Smooth muscle cell (in vitro differentiated cells): ENCODE results near the gene TBXAS1. TPM values are rescaled to one million over a fixed set of nuclear protein-coding genes. Genes with fewer than 3 reads are reported as not detected.

Experiments used
- DNase-seq: peaks from one replicate; lab custom pipeline; 2025; ENCODE audit not compliant: unreplicated experiment; lab: John Stamatoyannopoulos, UW
- H2AFZ ChIP-seq: fragments of 200-600 bp; sonication (generic); 2 replicates; pipeline ENCODE4 v1.6.0; 2016; ENCODE audit warnings: antibody characterized with exemption, low read depth, mild to moderate bottlenecking
- H3F3A ChIP-seq: fragments of 200-600 bp; sonication (generic); 2 replicates; pipeline ENCODE4 v1.6.0; 2017; ENCODE audit warnings: antibody characterized with exemption, low read depth
- H3K27ac ChIP-seq: fragments of 200-600 bp; sonication (generic); 2 replicates; pipeline ENCODE4 v1.5.1; 2016; ENCODE audit warnings: low read depth, mild to moderate bottlenecking
- H3K27me3 ChIP-seq: fragments of 200-600 bp; sonication (generic); 2 replicates; pipeline ENCODE4 v1.6.1; 2016; ENCODE audit warnings: low read depth, mild to moderate bottlenecking
- H3K36me3 ChIP-seq: fragments of 200-600 bp; sonication (generic); 2 replicates; pipeline ENCODE4 v1.5.1; 2016; ENCODE audit warnings: low read depth
- H3K4me1 ChIP-seq: fragments of 200-600 bp; sonication (generic); 2 replicates; pipeline ENCODE4 v1.5.1; 2016; ENCODE audit warnings: low read depth
- H3K4me2 ChIP-seq: fragments of 200-600 bp; sonication (generic); 2 replicates; pipeline ENCODE4 v1.6.0; 2016; ENCODE audit warnings: mild to moderate bottlenecking
- H3K4me3 ChIP-seq: fragments of 200-600 bp; sonication (generic); 2 replicates; pipeline ENCODE4 v1.5.1; 2016; ENCODE audit warnings: mild to moderate bottlenecking
- H3K79me2 ChIP-seq: fragments of 200-600 bp; sonication (generic); 2 replicates; pipeline ENCODE4 v1.6.0; 2016; ENCODE audit warnings: low read depth, mild to moderate bottlenecking
- H3K9ac ChIP-seq: fragments of 200-600 bp; sonication (generic); 2 replicates; pipeline ENCODE4 v1.6.0; 2016; ENCODE audit warnings: low read depth
- H3K9me3 ChIP-seq: fragments of 200-600 bp; sonication (generic); replicated peaks from 2 replicates; pipeline ENCODE4 v1.5.1; 2016; ENCODE audit warnings: low read depth
- H4K20me1 ChIP-seq: fragments of 200-600 bp; sonication (generic); 2 replicates; pipeline ENCODE4 v1.6.0; 2016; ENCODE audit warnings: low read depth
- WGBS: methylation state at CpG from one replicate; pipeline ENCODE4 v1.1.7; 2016; ENCODE audit warnings: low lambda C conversion rate; 5-methylcytosine and 5-hydroxymethylcytosine counted together
- polyA plus RNA-seq: library from polyadenylated mRNA; unstranded; fragments of >200 nt; fragmentation: Nextera tagmentation; extraction: Ambion mirVana; gene quantifications from 2 replicates; pipeline ENCODE4 v1.2.1, GENCODE V29; 2016
- total RNA-seq: library from RNA; depleted of rRNA; stranded (reverse); fragments of >200 nt; gene quantifications from 2 replicates; pipeline ENCODE4 v1.2.3, GENCODE V29; 2014
- TF ChIP-seq, protein P1 (sequence below): fragments of 200-600 bp; sonication (generic); IDR thresholded peaks from 2 replicates; pipeline ENCODE4 v1.5.1; 2017; ENCODE audit warnings: borderline replicate concordance, mild to moderate bottlenecking, antibody characterized with exemption; ENCODE audit not compliant: insufficient read depth, poor library complexity, severe bottlenecking

TBXAS1 gene
- total and polyA plus RNA-seq, 2 experiments from 2014 or later, result 0.51 TPM; not detected in 1

DNA sequence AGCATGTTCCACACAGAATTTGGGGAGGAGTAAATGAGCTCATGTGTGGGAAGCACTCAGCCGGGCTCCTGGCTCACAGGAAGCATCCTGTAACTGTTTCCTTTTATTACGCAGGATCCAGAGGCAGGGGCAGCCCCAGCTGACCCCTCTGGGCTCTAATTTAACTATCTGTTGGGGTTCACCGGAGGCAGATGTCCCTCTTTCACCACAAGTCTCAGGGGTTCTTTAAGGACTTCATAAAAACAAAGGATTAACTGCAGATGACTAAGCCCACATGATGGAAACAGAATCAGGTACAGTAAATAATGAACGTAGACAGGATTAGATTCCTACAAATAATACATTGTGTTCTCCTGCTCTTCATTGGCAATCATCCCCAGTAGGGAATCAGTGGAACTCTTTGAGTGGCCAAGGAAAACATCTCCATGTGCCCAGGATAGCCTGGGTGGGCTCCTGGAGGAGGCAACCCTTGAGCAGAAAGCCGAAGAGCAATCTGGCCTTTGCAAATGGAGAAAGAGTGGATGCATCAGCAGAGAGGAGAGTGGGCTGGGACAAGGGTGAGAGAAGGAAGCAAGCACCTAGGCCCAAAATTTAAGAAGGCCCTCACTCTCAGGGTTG, 24.6 kb downstream of the TBXAS1 start:
- no peak overlapping the region for H3K4me3 ChIP-seq
- H3F3A ChIP-seq, result no peaks in the 10 kb centered on the region
- H3K4me2 ChIP-seq, result no peak overlapping the region
- no peaks in the 10 kb centered on the region for H3K9me3 ChIP-seq
- H3K27me3 ChIP-seq, result no peaks in the 10 kb centered on the region
- H2AFZ ChIP-seq, result no peak overlapping the region
- H3K27ac ChIP-seq, result no peak overlapping the region
- H4K20me1 ChIP-seq, result no peaks in the 10 kb centered on the region
- DNase-seq, result no peak
- TF ChIP-seq, protein P1, sequence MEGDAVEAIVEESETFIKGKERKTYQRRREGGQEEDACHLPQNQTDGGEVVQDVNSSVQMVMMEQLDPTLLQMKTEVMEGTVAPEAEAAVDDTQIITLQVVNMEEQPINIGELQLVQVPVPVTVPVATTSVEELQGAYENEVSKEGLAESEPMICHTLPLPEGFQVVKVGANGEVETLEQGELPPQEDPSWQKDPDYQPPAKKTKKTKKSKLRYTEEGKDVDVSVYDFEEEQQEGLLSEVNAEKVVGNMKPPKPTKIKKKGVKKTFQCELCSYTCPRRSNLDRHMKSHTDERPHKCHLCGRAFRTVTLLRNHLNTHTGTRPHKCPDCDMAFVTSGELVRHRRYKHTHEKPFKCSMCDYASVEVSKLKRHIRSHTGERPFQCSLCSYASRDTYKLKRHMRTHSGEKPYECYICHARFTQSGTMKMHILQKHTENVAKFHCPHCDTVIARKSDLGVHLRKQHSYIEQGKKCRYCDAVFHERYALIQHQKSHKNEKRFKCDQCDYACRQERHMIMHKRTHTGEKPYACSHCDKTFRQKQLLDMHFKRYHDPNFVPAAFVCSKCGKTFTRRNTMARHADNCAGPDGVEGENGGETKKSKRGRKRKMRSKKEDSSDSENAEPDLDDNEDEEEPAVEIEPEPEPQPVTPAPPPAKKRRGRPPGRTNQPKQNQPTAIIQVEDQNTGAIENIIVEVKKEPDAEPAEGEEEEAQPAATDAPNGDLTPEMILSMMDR, result no peak
- no peaks in the 10 kb centered on the region for H3K36me3 ChIP-seq
- H3K4me1 ChIP-seq, result no peaks in the 10 kb centered on the region
- H3K79me2 ChIP-seq, result no peaks in the 10 kb centered on the region
- 78% methylated on average over 5 of the region's 5 CpGs for WGBS
- H3K9ac ChIP-seq, result no peak overlapping the region

DNA sequence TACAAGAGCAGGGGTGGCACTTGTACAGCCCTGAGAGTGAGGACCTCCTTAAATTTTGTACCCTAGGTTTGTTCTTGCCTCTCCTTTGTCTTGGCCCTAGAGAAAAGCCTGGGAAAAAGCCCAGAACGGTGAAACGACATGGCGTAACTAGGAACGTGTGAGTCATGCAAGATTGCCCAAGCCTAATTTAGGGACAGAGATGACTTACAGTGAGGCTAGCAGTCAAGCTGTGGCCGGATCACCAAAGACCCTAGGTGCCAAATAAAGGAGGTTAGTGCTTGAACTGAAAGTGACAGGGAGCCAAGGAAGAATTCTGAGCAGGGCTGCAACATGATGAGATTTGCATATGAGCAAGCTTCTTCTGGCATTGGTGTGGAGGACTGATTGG, 25.1 kb downstream of the TBXAS1 start:
- no peaks in the 10 kb centered on the region for H3K79me2 ChIP-seq
- H3K36me3 ChIP-seq, result no peaks in the 10 kb centered on the region
- TF ChIP-seq, protein P1, result no peak
- H3K27me3 ChIP-seq, result no peaks in the 10 kb centered on the region
- no peaks in the 10 kb centered on the region for H3F3A ChIP-seq
- H3K9ac ChIP-seq, result no peak overlapping the region
- no peaks in the 10 kb centered on the region for H4K20me1 ChIP-seq
- no peaks in the 10 kb centered on the region for H3K4me1 ChIP-seq
- WGBS, result 46% methylated on average over 5 of the region's 5 CpGs
- H2AFZ ChIP-seq, result no peak overlapping the region
- no peak overlapping the region for H3K4me3 ChIP-seq
- no peak for DNase-seq
- H3K27ac ChIP-seq, result no peak overlapping the region
- H3K4me2 ChIP-seq, result no peak overlapping the region
- H3K9me3 ChIP-seq, result no peaks in the 10 kb centered on the region

DNA sequence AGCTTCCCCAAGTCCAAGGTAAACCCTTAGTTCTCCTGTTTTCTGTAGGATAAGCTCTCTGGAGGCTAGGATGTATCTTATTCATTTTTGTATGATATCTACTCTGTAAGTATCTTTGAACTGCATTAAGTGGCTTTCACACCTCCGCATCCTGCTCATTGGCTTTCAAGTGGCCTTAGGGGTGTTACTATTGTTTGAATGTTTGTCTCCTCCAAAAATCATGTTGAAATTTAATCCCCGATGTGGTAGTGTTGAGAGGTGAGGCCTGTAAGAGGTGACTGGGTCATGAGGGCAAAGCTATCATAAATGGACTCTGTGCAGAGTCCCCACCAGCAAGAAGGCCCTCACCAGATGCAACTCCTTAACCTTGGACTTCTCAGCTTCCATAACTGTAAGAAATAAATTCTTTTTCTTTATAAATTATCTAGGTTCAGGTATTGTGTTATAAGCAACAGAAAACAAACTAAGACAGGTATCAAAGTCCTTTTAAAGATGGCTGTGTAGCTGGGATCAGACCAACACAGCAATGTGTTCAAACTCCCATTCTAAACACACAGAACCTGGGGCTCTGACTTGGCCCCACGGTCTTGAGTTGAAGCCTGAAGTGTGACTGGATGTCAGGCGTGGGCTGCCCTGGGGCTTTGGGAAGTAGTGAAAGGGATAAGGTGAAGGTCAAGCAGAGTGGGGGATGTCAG, 25.9 kb downstream of the TBXAS1 start:
- DNase-seq, result no peak

More for the DNA sequence above, 25.9 kb downstream of the TBXAS1 start:
- Histone ChIP-seq H3K4me2 (no peak overlapping the region), H3K9me3 (no peaks in the 10 kb centered on the region), H3K27ac (no peak overlapping the region), H4K20me1 (no peaks in the 10 kb centered on the region), H3K79me2 (no peaks in the 10 kb centered on the region), H3F3A (no peaks in the 10 kb centered on the region), H2AFZ (peak overlapping the region; percentile 33), H3K4me3 (no peak overlapping the region), H3K36me3 (no peaks in the 10 kb centered on the region), H3K27me3 (no peaks in the 10 kb centered on the region), H3K4me1 (no peaks in the 10 kb centered on the region), H3K9ac (no peak overlapping the region)
- TF ChIP-seq, protein P1, result no peak
- WGBS, result 93% methylated on average over 4 of the region's 4 CpGs
